Sigmoid colon (tissue), 7 donors: ENCODE data around the gene C4orf54. TPM values are rescaled to one million over a fixed set of nuclear protein-coding genes. Genes with fewer than 3 reads are reported as not detected.

Experiments
- DNase-seq: peaks from one replicate; pipeline ENCODE4 v3.0.0-alpha.2; 2019
- H3K27ac ChIP-seq, 4 donors: fragments of 200-600 bp; sonication (generic); one replicate each; pipeline ENCODE4 v1.5.1; 2016 to 2019; ENCODE audit warnings: mild to moderate bottlenecking in 1 of 4
- H3K27me3 ChIP-seq, 3 donors: fragments of 200-600 bp; sonication (generic); one replicate each; pipeline ENCODE4 v1.5.1; 2019; ENCODE audit warnings: mild to moderate bottlenecking in 1 of 3
- H3K36me3 ChIP-seq, 4 donors: fragments of 200-600 bp; sonication (generic); one replicate each; pipeline ENCODE4 v1.5.1; 2016 to 2019
- H3K4me1 ChIP-seq, 4 donors: fragments of 200-600 bp; sonication (generic); one replicate each; pipeline ENCODE4 v1.5.1; 2017 to 2019
- H3K4me3 ChIP-seq, 4 donors: fragments of 200-600 bp; sonication (generic); one replicate each; pipeline ENCODE4 v1.5.1; 2017 to 2019; ENCODE audit warnings: mild to moderate bottlenecking in 2 of 4, moderate library complexity in 1 of 4
- H3K9me3 ChIP-seq, 4 donors: fragments of 200-600 bp in 3 of 4; sonication (generic) in 3 of 4; one replicate each; pipeline versions ENCODE4 v1.5.1 to v1.6.1; 2013 to 2019
- CTCF ChIP-seq, 4 experiments: fragments of 450-650 bp in 3 of 4; fragments of 200-600 bp in 1 of 4; IDR thresholded peaks; one replicate each; pipeline ENCODE4 v1.5.1; 2016 to 2019; ENCODE audit warnings: antibody characterized with exemption in 4 of 4, mild to moderate bottlenecking in 3 of 4, moderate library complexity in 2 of 4
- EP300 ChIP-seq, 4 donors: sonication (generic); formaldehyde crosslinking; IDR thresholded peaks; one replicate each; pipeline ENCODE4 v1.6.1; 2017; ENCODE audit warnings: antibody characterized with exemption in 4 of 4
- POLR2A ChIP-seq, 2 donors: fragments of 450-650 bp; IDR thresholded peaks; one replicate each; pipeline ENCODE4 v1.6.1; 2016; ENCODE audit warnings: antibody characterized with exemption in 2 of 2, mild to moderate bottlenecking in 2 of 2, moderate library complexity in 2 of 2
- POLR2AphosphoS5 ChIP-seq, 4 donors: sonication (generic); formaldehyde crosslinking; IDR thresholded peaks; one replicate each; pipeline ENCODE4 v1.6.1; 2017; ENCODE audit warnings: antibody characterized with exemption in 4 of 4
- WGBS, 2 donors: extraction: QIAGEN DNeasy Blood & Tissue Kit; methylation state at CpG; one replicate each; pipeline ENCODE4 v1.1.7; 2013; 5-methylcytosine and 5-hydroxymethylcytosine counted together
- intact Hi-C: fragments of 100-400 bp; cut with DNase I; formaldehyde crosslinking; loops from one replicate; pipeline ENCODE4 v1.15.1; 2023
- polyA plus RNA-seq, 3 donors: library from polyadenylated mRNA; stranded (reverse); fragments of 200-250 nt; gene quantifications; one replicate each; pipeline ENCODE4 v1.2.3, GENCODE V29; 2013
- total RNA-seq, 4 donors: library from RNA; depleted of rRNA; stranded (reverse); fragments of >200 nt; gene quantifications; one replicate each; pipeline ENCODE4 v1.1.0, GENCODE V29; 2016
- donor health status: healthy with polysubstance abuse.
- donor health status: Bipolar disorder and iron deficiency.
- donor health status: healthy.

C4orf54 gene
- total and polyA plus RNA-seq, 7 donors, result under 0.01 to 0.28 (median 0.14) TPM; not detected in 2

GRCh38 chr4:99651811-99652485, 5.7 kb downstream of the C4orf54 start:
- WGBS, 2 donors, result 95 to 96% methylated on average over 49 of the region's 49 CpGs
- Histone ChIP-seq H3K4me3 (no peak overlapping the region), H3K36me3 (no peaks in the 10 kb centered on the region), H3K4me1 (peaks cover 0 to 22% (median 17%) of the 10 kb centered on the region in 4 donors), H3K27me3 (no peaks in the 10 kb centered on the region), H3K27ac (no peak overlapping the region), H3K9me3 (no peaks in the 10 kb centered on the region)
- DNase-seq, result no peak
- intact Hi-C loops, result no loop called here
- no peak for TF ChIP-seq CTCF (IDR thresholded peaks at IDR 0.05)
- TF ChIP-seq EP300 (IDR thresholded peaks at IDR 0.05), result no peak
- no peak for TF ChIP-seq POLR2A (IDR thresholded peaks at IDR 0.05)
- TF ChIP-seq POLR2AphosphoS5 (IDR thresholded peaks at IDR 0.05), result no peak

- Histone ChIP-seq H3K9me3 (no peaks in the 10 kb centered on the region), H3K36me3 (no peaks in the 10 kb centered on the region), H3K4me1 (peaks cover 0 to 20% (median 17%) of the 10 kb centered on the region in 4 donors), H3K27me3 (no peaks in the 10 kb centered on the region), H3K4me3 (no peak overlapping the region), H3K27ac (no peak overlapping the region)
- intact Hi-C loops, result no loop called here
- 89 to 93% methylated on average over 18 of the region's 18 CpGs for WGBS, 2 donors
- DNase-seq, result no peak
- no peak for TF ChIP-seq POLR2AphosphoS5 (IDR thresholded peaks at IDR 0.05)
- no peak for TF ChIP-seq EP300 (IDR thresholded peaks at IDR 0.05)
- TF ChIP-seq CTCF (IDR thresholded peaks at IDR 0.05), result no peak
- TF ChIP-seq POLR2A (IDR thresholded peaks at IDR 0.05), result no peak
Measured at GRCh38 chr4:99651016-99651769, 6.4 kb downstream of the C4orf54 start.

GRCh38 chr4:99649778-99650177, 7.8 kb downstream of the C4orf54 start:
- DNase-seq, result no peak
- Histone ChIP-seq H3K4me3 (no peak overlapping the region), H3K36me3 (no peaks in the 10 kb centered on the region), H3K4me1 (peaks cover 0 to 15% (median 13%) of the 10 kb centered on the region in 4 donors), H3K27me3 (no peaks in the 10 kb centered on the region), H3K9me3 (no peaks in the 10 kb centered on the region), H3K27ac (no peak overlapping the region)
- 85 to 90% methylated on average over 10 of the region's 10 CpGs for WGBS, 2 donors
- intact Hi-C loops, result loop anchor here (5.0 kb wide), 1 partner anchor 73 kb away; no protein-coding TSS in a partner anchor
- TF ChIP-seq CTCF (IDR thresholded peaks at IDR 0.05) (no peak), EP300 (IDR thresholded peaks at IDR 0.05) (no peak), POLR2A (IDR thresholded peaks at IDR 0.05) (no peak), POLR2AphosphoS5 (IDR thresholded peaks at IDR 0.05) (no peak)

- intact Hi-C loops, result loop anchor here (5.0 kb wide), 1 partner anchor 73 kb away; no protein-coding TSS in a partner anchor
- no peak for DNase-seq
- no peak overlapping the region for H3K4me3 ChIP-seq
- WGBS, 2 donors, result 88 to 89% methylated on average over 9 of the region's 9 CpGs
- H3K9me3 ChIP-seq, result no peaks in the 10 kb centered on the region
- no peak overlapping the region for H3K27ac ChIP-seq
- H3K36me3 ChIP-seq, result no peaks in the 10 kb centered on the region
- H3K4me1 ChIP-seq, result peaks cover 0 to 15% (median 11%) of the 10 kb centered on the region in 4 donors
- H3K27me3 ChIP-seq, result no peaks in the 10 kb centered on the region
- no peak for TF ChIP-seq EP300 (IDR thresholded peaks at IDR 0.05)
- TF ChIP-seq POLR2A (IDR thresholded peaks at IDR 0.05), result no peak
- no peak for TF ChIP-seq POLR2AphosphoS5 (IDR thresholded peaks at IDR 0.05)
- TF ChIP-seq CTCF (IDR thresholded peaks at IDR 0.05), result no peak
Measured at GRCh38 chr4:99649208-99649607, 8.4 kb downstream of the C4orf54 start.
